Muscle of back (tissue), 11 donors: Measurements from ENCODE around the gene GTF3C4. TPM values are rescaled to one million over a fixed set of nuclear protein-coding genes. Genes with fewer than 3 reads are reported as not detected.
A peak's percentile ranks its signal among the peaks of the same experiment; 100 is the strongest.

Experiments
- DNase-seq, 3 donors: peaks; one replicate each; pipeline versions ENCODE4 v3.0.0 to v3.0.0-alpha.2; 2013
- polyA plus RNA-seq, 10 donors: library from polyadenylated mRNA; unstranded; fragments of 120-200 nt; gene quantifications; one replicate each; pipeline ENCODE4 v1.2.1, GENCODE V29; 2013; ENCODE audit not compliant: insufficient read length in 10 of 10

GTF3C4 gene
- polyA plus RNA-seq, 10 donors = 12.1 to 19.4 (median 14.7) TPM

GRCh38 chr9:132730054-132731033 lies 60.1 kb downstream of the GTF3C4 start:
- DNase-seq = peak in 1 of 3 donors; percentile 35

DNA sequence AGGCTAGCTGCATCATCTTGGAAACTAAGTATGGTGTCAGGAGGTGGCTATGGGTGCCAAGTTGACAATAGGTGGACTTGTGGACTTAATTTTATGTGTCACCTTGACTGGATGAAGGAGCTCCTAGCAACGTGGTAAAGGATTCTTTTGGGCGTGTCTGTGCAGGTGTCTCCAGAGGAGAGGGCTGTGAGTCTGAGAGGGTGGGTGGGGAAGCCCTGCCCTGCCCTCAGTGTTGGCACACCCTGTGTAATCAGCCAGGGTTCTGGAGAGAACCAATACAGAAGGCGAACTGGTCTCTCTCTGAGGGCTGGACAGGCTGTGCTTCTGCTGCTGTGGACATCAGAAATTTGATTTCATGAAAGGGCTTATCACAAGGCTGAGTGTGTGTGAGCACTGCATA lies 61.0 kb downstream of the GTF3C4 start:
- DNase-seq = no peak

DNA sequence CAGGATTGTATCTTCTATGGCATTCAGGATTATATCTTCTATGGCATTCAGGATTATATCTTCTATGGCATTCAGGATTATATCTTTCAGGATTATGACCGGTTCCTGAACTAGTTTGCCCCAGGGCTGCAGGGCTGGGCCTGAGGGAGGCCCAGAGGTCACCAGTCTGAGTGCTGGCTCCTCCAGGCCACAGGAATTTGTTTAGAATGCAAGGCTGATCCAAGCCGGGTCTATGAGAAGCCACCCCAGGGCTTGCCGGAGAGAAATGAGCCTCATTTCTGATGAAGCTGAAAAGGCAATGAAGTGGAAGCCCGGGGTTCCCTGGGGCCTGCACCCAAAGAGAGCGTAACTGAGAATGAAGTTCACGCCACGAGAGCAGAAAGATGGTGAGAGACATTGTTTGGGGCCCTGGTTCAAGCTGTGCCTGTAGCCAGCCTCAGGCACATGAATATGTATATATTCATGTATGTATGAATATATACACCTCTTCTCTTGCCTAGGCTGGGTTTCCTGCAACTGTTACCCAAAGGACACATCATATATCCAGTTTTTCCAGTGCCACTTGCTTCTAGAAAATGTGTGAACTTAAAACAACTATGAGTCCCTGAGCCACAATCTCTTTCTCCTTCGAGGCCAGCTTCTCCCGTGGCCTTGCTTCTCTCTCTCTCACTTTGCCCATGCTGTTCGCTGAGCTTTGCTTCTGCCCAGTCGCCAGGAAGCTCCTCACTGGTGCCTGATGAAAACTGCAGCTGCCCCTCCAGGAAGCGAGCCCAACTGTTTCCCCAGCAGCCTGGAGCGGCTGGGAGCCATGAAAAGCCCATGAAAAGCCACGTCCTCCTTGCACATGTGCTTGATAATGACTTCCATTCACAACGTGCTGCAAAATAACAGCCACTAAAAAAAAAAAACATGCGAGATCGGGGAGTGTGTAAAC lies 62.3 kb downstream of the GTF3C4 start:
- DNase-seq = peak in 1 of 3 donors; percentile 63

DNA sequence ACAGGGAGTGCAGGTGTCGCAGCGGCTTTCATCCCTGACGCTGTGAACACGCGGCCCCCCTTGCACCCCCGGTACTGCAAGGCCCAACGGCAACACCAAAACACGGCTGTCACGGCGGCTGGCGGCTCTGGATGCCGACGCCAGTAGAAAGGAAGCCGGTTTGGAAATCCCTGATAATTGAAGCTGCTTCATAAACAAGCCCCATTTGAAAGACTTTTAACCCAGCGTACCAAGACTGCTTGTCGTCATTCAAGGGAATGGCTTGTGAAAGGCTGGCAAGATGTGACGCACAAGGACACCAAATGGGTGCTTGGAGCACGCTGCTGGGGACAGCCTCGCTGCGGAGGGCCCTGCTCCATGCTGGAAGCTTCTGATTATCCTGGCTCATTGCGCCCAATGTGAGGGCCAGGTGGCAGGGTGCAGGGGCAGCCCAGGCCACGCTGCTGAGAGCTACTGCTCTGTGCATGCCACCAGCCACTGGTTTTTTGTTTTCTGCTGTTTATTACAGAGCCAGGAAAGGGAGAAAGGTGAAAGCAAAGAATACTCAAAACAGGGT lies 63.1 kb downstream of the GTF3C4 start:
- DNase-seq = no peak

GRCh38 chr9:132739710-132740310 lies 69.5 kb downstream of the GTF3C4 start:
- no peak for DNase-seq

DNA sequence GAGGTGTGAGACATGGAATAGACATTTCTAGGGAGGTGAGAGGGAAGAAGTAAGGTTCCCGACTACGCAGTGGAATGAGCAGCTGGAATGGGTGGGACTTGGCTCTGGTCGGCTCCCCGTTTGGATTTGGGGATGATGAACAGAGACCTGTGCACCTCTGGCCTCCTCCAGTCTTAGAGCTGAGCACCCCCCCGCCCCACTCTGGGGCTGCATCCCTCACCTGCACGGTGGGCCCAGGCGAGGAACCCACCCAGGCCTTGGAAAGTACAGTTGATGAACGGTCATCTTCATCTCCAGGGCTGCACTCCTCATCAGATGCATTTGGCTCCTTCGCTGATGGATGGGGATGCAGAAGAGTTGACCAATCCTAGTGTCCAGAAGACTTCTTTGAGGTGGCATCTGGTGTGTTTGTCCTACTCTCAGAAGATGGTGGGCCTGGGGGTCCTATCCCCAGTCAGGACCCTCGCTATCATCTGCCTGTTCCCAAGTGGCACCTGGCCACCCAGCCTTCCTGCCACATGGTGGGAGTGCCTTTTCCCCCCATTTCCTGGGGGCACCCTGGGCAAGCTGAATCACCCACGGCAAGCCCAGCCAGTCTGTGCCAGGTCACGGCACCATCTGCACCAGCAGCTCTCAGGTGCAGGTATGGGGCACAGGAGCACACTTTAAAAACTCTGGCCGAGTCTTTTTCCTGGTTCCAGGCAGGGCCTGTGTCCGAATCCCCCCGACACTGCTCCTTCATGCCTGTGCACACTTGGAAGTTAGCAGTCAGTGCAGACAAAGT lies 70.5 kb downstream of the GTF3C4 start:
- DNase-seq = no peak

- peak in 1 of 3 donors; percentile 68 for DNase-seq
These were observed 72.6 kb downstream of the GTF3C4 start for GRCh38 chr9:132742821-132743311.

DNA sequence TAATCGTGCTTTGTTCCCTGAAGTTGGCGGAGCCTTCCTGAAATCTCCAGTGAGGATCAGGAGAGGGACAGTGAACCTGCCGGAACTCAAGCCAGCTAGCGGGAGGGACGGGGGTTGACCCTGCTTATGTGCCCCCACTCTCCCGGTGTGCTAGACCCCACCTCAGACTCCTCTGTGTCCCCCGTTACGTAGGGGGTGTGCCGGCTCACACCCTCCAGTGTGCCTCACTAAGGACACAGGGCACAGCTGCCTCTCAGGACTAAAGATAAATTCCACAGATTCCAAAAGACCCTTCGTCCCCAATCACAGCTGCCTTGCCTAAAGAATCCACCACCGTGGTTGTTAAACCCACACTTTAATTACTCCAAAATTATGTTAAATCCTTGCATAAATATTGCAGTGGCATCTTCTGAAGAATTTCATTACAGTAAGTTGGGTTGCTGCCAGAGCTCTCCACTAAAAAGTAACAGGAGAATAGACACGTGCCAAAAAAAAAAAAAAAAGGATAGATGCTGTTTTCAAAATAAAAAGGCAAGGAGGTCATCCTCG lies 73.7 kb downstream of the GTF3C4 start:
- no peak for DNase-seq

Other genes starting within 250 kb of the GTF3C4 start
- not detected for gene BARHL1, start 87.9 kb upstream of the GTF3C4 start, polyA plus RNA-seq
- gene DDX31, start 481 bp upstream of the GTF3C4 start, polyA plus RNA-seq = 10 to 100 TPM in 3 of 10 donors, 1 to 10 TPM in 7; 7.9 to 12.1 (median 8.5) TPM
- gene AK8, start 207.8 kb downstream of the GTF3C4 start, polyA plus RNA-seq = 1 to 10 TPM in 1 of 10 donors, under 1 TPM in 9; 0.31 to 1.2 (median 0.48) TPM
- 1 to 10 TPM; 2.0 to 4.0 (median 2.7) TPM for gene SPACA9, start 208.4 kb downstream of the GTF3C4 start, polyA plus RNA-seq